ENCODE results near the gene ITGB7. TPM values are rescaled to one million over a fixed set of nuclear protein-coding genes. Genes with fewer than 3 reads are reported as not detected.
A peak's percentile ranks its signal among the peaks of the same experiment; 100 is the strongest.

The ITGB7 gene
- polyA plus RNA-seq, 3 donors = 0.88 to 1.3 (median 0.96) TPM

DNA sequence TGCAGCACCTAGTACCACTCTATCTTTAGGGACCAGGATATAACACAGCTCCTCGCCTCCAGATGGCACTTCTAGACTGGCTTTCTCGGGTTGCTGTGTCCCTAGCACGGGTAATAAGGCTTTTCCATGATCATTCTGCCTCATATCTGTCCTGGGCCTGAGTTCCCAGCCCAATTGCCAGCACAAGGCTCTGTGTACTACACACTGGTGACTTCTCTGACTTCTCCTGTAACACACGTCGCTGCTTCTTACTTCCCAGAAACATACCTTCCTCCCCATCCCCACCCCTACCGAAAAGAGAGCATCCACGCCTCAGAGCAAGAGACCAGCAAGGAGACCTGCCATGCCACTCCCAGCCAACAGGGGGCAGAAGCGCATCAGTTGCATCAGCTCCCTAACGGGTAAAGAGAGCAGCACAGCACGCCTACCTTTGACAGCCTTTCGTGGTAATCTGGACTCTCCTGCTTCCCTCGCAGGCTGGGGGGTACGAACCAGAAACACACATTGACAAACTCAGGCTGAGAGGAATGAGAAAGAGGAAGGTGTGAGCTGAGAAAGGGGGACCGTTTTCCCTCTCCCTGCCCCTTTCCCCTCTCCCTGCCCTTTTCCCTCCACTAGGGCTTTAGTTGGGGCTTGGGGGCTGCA lies 47.7 kb downstream of the ITGB7 start:
- peak in 2 of 3 donors; percentile 33 to 65 for DNase-seq (ENCODE audit: low read depth in 3 of 3, low spot score in 2 of 3)

DNA sequence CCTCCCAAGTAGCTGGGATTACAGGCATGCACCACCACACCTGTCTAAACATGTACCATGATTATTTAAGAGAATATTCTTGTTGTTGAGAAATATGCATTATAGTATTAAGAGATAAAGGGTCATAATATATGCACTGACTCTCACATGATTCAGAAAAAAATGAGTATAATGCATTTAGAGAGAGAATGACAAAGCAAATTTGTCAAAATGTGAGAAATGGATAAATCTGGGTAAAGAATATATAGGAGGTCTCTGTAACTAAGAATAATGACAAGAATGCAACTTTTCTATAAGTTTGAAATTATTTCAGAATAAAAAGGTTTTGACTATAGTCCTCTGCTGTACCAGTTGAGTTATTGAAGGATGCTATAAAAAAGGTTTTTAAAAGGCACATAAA lies 54.7 kb downstream of the ITGB7 start:
- DNase-seq (ENCODE audit: low read depth in 3 of 3, low spot score in 2 of 3) = no peak

DNA sequence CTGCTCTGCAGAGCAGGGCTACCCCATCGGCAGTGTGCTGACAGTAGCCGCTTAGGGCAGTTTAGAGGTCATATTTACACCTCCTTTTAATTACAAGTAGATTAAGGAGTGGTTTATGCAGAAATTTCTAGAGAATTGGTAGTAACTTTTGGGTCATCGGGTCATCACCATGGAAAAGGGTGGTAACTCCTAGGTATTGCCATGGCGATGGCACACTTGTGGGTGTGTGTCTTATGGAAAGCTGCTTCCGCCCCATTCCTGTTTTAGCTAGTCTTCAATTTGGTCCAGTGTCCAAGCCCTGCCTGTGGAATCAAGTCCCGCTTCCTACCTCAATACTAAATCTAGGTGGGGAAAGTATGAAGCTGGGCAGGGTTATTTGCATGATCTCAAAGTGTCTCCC lies 56.0 kb downstream of the ITGB7 start:
- no peak for DNase-seq (ENCODE audit: low read depth in 3 of 3, low spot score in 2 of 3)

DNA sequence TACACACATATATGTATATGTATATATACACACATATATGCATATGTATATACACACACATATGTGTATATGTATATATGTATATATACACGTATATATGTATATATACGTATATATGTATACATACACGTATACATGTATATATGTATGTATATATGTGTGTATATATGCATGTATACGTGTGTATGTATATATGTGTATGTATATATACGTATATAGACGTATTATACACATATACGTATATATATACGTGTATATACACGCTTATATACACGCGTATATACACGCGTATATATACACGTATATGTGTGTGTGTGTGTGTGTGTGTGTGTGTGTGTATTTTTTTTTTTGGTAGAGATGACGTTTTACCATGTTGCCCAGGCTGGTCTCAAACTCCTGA lies 59.4 kb downstream of the ITGB7 start:
- DNase-seq (ENCODE audit: low read depth in 3 of 3, low spot score in 2 of 3) = no peak

DNA sequence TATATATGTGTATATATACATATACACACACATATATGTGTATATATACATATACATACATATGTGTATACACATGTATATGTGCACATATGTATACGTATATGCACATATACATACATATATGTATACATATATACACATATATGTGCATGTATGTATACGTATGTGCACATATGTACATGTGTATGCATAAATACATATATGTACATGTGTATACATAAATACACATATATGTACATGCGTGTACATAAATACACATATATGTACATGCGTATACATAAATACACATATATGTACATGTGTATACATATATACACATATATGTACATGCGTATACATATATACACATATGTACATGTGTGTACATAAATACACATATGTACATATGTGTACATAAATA lies 59.9 kb downstream of the ITGB7 start:
- no peak for DNase-seq (ENCODE audit: low read depth in 3 of 3, low spot score in 2 of 3)

DNA sequence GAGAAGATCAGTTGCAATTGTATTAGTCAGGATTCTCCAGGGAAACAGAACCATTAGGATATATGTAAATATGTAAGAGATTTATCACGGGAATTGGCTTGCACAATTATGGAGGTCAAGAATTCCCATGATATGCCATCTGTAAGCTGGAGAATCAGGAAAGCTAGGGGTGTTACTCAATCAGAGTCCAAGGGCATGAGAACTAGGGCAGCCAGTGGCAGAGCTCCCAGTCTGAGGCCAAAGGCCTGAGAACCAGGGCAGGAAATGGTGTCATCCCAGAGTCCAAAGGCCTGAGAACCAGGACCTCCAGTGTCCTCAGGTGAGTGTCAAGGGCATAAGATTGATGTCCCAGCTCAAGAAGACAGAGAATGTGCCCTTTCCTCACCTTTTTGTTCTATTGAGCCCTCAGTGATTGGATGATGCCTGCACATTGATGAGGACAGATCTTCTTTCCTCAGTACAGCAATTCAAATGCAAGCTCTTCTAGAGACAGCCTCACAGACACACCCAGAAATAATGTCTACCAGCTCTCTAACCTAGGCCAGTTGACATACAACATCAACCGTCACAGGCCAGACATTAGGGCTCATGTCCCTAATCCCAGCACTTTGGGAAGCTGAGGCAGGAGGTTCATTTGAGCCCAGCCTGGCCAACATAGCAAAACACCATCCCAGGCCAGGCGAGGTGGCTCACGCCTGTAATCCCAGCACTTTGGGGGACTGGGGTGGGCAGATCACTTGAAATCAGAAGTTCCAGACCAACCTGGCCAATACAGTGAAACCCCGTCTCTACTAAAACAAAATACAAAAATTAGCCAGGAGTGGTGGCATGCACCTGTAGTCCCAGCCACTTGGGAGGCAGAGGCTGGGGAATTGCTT lies 61.4 kb downstream of the ITGB7 start:
- DNase-seq (ENCODE audit: low read depth in 3 of 3, low spot score in 2 of 3) = no peak

DNA sequence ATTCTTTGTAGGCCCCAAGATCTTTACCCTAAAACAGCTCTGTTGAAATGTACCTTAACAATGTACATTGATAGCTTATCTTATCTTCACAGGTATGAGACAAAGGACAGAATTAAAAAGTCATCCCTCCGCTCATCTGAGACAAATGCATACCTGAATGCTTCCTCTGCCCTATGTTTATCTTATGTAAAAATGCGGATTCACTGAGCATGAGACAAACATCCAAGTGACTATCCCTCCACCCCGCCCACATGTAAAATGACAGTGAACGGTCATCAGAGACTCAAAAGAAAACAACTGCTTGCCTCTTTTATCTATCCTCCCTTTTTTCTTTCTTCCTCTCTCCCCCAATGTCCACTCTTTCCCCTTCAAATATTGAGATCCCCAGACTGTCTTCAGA lies 63.7 kb downstream of the ITGB7 start:
- no peak for DNase-seq (ENCODE audit: low read depth in 3 of 3, low spot score in 2 of 3)

Other genes with a start within 250 kb of the ITGB7 start
- gene EIF4B, start 200.8 kb downstream of the ITGB7 start, polyA plus RNA-seq (ENCODE audit: insufficient read length in 3 of 3) = 100 to 1,000 TPM; 526 to 581 (median 533) TPM
- gene TNS2, start 157.2 kb downstream of the ITGB7 start, polyA plus RNA-seq (ENCODE audit: insufficient read length in 3 of 3) = 10 to 100 TPM; 66.1 to 78.2 (median 76.8) TPM
- 10 to 100 TPM; 17.1 to 19.2 (median 18.0) TPM for gene SPRYD3, start 127.9 kb downstream of the ITGB7 start, polyA plus RNA-seq (ENCODE audit: insufficient read length in 3 of 3)
- gene IGFBP6, start 109.6 kb downstream of the ITGB7 start, polyA plus RNA-seq (ENCODE audit: insufficient read length in 3 of 3) = 10 to 100 TPM; 12.2 to 12.8 (median 12.4) TPM
- gene SOAT2, start 103.8 kb downstream of the ITGB7 start, polyA plus RNA-seq (ENCODE audit: insufficient read length in 3 of 3) = 1 to 10 TPM; 1.2 to 1.6 (median 1.4) TPM
- 10 to 100 TPM; 75.1 to 81.8 (median 78.8) TPM for gene ZNF740, start 26.5 kb downstream of the ITGB7 start, polyA plus RNA-seq (ENCODE audit: insufficient read length in 3 of 3)
- gene CSAD, start 26.3 kb downstream of the ITGB7 start, polyA plus RNA-seq (ENCODE audit: insufficient read length in 3 of 3) = 10 to 100 TPM; 28.9 to 34.0 (median 31.1) TPM
- 10 to 100 TPM; 28.1 to 33.5 (median 32.3) TPM for gene RARG, start 25.0 kb upstream of the ITGB7 start, polyA plus RNA-seq (ENCODE audit: insufficient read length in 3 of 3)
- 1 to 10 TPM; 8.0 to 9.4 (median 9.4) TPM for gene ESPL1, start 61.0 kb upstream of the ITGB7 start, polyA plus RNA-seq (ENCODE audit: insufficient read length in 3 of 3)
- 100 to 1,000 TPM; 817 to 897 (median 885) TPM for gene PFDN5, start 88.3 kb upstream of the ITGB7 start, polyA plus RNA-seq (ENCODE audit: insufficient read length in 3 of 3)
- gene MYG1, start 92.4 kb upstream of the ITGB7 start, polyA plus RNA-seq (ENCODE audit: insufficient read length in 3 of 3) = 10 to 100 TPM; 47.2 to 53.6 (median 48.8) TPM
- gene AAAS, start 114.4 kb upstream of the ITGB7 start, polyA plus RNA-seq (ENCODE audit: insufficient read length in 3 of 3) = 10 to 100 TPM; 69.0 to 85.4 (median 72.3) TPM
- gene SP7, start 129.1 kb upstream of the ITGB7 start, polyA plus RNA-seq (ENCODE audit: insufficient read length in 3 of 3) = under 1 TPM; 0.10 to 0.32 (median 0.16) TPM
- gene SP1, start 172.9 kb upstream of the ITGB7 start, polyA plus RNA-seq (ENCODE audit: insufficient read length in 3 of 3) = 10 to 100 TPM; 76.7 to 81.0 (median 77.6) TPM
- gene AMHR2, start 216.6 kb upstream of the ITGB7 start, polyA plus RNA-seq (ENCODE audit: insufficient read length in 3 of 3) = under 1 TPM; 0.13 to 0.39 (median 0.22) TPM
- gene PRR13, start 234.5 kb upstream of the ITGB7 start, polyA plus RNA-seq (ENCODE audit: insufficient read length in 3 of 3) = 100 to 1,000 TPM; 189 to 212 (median 200) TPM
- gene PCBP2, start 244.9 kb upstream of the ITGB7 start, polyA plus RNA-seq (ENCODE audit: insufficient read length in 3 of 3) = 1,000 to 10,000 TPM; 1,108 to 1,139 (median 1,109) TPM